DND-41 (cell line): Measurements from ENCODE around the gene SGIP1.

ENCODE experiments used
- CTCF ChIP-seq: IDR thresholded peaks from 2 replicates; pipeline ENCODE4 v1.5.1; 2012; ENCODE audit warnings: borderline replicate concordance, low read length, moderate library complexity, mild to moderate bottlenecking; ENCODE audit not compliant: poor library complexity, severe bottlenecking; ENCODE audit errors: extremely low read depth
- EZH2 ChIP-seq: IDR thresholded peaks from 3 replicates; pipeline ENCODE4 v1.6.1; 2012; ENCODE audit warnings: borderline replicate concordance, low read depth, mild to moderate bottlenecking, moderate library complexity, low read length, inconsistent platforms; ENCODE audit not compliant: severe bottlenecking

GRCh38 chr1:66628926-66629325 lies 95.0 kb downstream of the SGIP1 start:
- TF ChIP-seq CTCF (no peak), EZH2 (no peak)
